ENCODE data around the gene ZDHHC3.
A peak's percentile ranks its signal among the peaks of the same experiment; 100 is the strongest.
"Not testable (repeated sequence)": the region's sequence is repeated elsewhere in the genome, so short reads cannot be mapped to it uniquely, and the experiment has no call there.

ZDHHC3 gene

DNA sequence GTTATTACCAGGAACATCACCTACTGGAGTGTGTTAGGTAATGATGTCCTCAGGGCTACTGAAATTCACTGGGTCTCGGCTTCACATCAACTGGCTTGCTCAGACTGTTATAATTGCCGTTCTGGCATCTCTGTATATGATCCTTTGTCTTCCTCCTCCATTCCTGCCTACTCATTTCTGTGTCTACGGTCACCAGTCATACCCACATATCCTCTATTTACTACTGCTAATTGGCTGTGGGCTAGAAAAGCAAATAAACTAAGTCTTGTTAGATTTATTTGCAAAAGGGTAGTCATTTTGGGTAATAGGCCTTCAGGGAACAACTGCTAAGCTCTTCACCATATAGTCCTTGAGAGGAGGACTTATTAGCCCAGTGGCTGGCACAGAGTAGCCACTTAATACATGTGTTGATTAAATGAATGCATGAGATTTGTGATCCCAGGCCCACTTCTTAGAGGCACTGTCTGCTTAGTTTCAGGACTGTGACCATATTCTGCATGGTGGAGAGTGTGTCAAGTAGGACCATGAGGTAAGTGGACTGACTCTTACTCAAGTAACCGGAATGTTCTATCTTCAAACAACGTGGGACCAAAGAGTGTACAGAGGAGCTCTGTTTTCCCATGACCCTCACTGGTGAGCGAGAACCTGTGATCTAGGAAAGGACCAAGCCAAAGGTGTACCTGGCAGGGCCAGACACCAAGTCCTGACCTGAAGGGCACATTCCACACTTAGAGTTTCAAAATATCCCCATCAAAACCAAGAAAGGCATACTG lies 13.2 kb downstream of the ZDHHC3 start:
- DNase-seq = peak; percentile 88

DNA sequence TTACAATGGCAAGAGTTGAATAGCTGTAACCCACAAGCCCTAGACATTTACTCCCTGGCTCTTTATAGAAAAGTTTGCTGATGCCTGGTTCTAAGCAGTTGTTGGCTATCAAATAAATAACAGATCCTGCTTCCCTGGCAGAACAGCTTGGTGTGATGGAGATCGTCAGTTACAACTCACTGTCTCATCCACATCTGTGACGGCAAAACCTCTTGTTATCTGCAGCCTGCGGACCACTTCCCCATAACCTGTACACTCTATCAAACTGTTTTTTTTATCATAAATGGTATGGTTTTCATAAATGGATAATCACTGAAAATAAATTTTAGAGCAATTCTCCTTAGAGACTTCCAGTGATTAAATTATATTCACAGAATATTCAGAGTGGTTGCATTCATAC lies 14.1 kb downstream of the ZDHHC3 start:
- DNase-seq = no peak

DNA sequence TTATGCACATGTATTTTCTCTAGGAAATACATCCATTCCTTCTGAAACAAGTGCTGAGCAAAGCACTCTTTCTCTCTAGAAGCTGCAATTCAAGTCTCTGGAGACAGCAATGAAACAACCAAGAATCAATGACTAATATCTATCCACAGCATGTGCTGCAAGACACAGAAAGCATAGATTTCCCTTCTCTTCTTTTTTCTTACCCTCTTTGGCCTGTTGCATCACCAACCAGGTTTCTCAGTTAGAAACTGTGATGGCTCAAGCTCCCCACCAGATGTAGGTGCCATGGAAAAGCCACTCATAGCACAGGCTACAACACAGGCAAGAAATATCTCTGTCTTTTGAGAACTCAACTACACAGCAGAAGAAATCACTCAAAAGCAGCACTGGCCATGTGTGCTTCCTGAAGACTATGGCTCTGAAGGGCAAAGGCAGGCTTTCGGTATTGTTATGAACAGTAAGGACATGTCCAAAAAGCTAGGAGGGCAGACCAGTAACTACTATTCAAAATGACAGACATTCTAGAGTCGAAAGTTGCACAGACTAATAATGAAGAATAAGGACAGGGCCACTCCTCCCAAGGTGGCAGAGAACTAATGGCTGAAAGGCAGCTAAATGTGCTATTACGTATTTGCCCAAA lies 15.5 kb downstream of the ZDHHC3 start:
- DNase-seq = no peak

DNA sequence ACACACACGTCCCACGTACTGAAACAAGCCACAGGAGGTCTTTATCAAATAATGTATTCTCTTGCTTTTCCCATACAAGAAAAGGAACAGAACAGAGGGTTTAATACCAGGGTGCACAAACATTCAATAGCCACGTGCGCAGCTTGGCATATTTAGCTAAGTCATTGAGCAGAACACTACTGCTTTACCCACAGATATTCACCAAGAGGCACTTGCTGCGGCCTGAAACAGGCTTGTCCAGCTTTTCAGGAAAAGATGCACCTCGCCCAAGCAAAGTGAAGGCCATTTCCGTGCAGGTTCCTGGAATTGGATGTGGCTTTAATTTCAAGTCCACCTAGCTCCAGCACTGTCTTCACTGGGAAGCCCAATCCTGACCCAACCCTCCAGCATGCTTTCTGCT lies 17.6 kb downstream of the ZDHHC3 start:
- no peak for DNase-seq

DNA sequence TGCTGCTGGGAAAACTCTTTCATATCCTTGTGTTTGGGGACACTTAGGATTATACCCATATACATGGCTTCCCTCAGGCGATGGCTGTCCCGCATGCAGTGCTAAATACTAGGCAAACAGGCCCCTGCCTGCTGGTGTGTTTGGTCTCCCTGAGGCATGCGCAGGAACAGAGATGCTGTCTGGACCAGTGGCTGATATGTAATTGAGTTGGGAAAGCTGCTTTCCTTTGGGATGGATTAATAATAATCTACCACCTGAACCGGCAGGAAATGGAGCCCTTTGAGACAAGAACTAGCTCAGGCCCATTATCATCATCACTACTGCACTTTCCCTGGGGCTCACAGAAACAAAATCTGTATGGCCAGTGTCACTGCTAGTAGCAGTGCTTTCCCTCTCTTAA lies 18.0 kb downstream of the ZDHHC3 start:
- peak; percentile 12 for DNase-seq

DNA sequence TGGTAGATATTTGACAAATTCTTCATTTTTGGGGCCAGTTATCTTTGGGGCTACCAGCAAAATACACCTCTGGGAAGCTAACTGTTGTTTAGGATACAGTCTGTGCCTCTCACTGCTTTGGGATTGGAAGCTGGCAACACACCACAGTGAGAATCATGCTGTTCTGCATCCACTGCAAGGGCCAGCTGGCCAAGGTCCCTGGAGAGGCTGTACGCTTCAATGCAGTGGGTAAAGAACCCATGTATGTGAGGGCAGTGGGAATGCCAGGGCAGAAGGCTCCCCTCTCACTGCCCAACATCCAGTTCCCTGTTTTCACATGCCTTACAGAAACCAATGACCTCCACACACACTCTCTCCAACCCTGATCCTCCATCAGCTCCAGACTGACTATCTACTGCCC lies 20.1 kb downstream of the ZDHHC3 start:
- no peak for DNase-seq

DNA sequence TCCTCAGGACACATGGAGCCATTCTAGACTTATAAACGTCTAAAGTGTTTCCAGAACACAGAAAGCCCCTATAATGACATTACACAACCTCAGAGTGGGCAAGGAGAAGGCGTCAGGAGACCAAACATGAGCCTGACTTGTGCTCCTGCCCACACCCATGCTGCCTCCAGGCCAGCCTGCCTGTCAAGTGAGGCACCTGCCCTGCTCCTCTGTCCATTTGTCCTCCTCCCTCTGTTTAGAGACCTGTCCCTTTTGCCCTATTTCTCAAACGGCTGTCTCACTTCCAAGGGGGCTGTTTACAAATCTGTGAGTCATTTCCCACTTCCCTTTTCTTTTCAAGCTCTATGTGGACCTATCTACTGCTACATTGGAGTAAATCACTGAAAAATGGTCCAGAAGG lies 21.0 kb downstream of the ZDHHC3 start:
- DNase-seq = peak; percentile 20

DNA sequence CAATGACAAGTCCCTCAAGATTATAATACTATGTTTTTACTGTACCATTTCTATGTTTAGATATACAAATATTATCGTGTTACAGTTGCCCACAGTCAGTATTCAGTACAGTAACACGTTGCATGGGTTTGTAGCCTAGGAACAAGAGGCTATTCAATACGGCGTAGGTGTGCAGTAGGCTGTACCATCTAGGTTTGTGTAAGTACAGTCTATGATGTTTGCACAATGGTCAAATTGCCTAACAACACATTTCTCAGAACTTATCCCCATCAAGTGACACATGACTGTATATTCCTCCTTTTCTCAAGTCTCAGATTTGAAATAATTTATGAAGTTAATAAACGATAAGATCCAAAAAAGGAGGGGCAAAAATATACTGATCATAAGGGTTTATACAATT lies 21.7 kb downstream of the ZDHHC3 start:
- DNase-seq = no peak

DNA sequence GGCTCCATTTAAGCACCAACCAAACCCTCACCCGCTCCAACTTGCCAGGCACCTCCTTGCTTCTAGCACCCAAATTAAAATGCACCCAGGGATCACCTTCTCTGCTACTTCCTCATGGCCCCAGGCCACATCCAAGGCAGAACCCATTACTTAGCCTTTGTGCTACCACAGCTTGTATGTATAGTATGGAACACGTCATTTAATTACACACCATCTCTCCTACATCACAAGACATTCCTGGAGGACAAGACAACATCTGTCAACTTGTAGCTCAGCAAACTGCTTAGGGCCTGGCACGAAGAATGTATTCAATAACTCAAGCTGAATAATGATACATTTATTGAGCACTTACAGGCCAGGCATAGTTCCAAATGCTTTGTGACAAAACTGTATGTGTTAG lies 23.3 kb downstream of the ZDHHC3 start:
- peak; percentile 90 for DNase-seq

DNA sequence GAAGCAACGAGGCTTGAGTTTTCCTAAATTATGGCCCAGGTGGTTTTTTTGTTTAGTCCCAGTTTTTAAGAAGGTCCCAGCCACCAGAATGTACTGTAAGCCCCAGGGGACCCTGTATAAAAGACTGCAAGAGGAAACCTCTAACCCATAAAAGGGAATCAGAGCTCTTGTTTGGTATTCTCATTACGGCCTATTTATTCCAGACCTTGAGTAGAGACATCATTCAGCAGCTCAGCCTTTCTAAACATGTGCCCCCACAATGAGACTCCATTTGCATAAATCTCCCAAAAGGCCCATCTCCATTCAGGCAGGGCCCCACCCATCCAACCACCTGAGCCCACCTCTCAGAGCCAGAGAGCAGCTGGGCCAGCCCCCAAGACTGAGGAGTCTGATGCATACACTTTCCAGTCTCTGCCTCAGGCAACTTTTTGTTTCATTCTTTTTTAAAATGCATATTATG lies 25.7 kb downstream of the ZDHHC3 start:
- DNase-seq = peak; percentile 76

DNA sequence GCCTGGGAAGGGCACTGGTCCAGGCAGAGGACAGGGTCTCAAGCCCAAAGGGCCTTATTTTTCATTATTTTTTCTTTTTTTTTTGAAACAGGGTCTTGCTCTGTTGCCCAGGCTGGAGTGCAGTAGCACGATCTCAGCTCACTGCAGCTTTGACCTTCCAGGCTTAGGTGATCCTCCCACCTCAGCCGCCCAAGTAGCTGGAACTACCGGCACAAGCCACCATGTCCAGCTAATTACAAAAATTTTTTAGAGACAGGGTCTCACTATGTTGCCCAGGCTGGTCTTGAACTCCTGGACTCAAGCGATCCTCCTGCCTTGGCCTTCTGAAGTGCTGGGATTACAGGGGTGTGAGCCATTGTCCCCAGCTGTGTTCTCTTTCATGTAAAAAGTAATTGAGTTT lies 26.2 kb downstream of the ZDHHC3 start:
- not testable (repeated sequence) for DNase-seq

DNA sequence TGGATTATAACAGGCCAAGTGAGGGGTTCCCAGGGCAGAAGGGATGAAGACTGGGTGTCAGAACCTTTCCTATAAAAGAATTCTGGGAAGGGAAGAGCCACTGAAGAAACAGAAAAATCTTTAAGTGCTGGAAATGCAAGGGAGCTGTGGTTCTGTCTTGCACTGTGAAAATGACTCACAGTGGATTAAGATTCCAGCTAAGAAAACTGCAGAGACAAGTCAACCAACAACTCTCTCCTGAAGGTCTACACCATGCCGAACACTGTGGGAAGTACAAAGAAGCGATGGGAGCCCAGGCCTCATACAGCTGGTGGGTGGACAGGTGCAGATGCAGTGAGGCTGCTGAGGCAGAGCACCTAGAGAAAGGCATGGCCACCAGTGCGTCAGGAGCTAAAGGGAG lies 27.7 kb downstream of the ZDHHC3 start:
- DNase-seq = no peak

DNA sequence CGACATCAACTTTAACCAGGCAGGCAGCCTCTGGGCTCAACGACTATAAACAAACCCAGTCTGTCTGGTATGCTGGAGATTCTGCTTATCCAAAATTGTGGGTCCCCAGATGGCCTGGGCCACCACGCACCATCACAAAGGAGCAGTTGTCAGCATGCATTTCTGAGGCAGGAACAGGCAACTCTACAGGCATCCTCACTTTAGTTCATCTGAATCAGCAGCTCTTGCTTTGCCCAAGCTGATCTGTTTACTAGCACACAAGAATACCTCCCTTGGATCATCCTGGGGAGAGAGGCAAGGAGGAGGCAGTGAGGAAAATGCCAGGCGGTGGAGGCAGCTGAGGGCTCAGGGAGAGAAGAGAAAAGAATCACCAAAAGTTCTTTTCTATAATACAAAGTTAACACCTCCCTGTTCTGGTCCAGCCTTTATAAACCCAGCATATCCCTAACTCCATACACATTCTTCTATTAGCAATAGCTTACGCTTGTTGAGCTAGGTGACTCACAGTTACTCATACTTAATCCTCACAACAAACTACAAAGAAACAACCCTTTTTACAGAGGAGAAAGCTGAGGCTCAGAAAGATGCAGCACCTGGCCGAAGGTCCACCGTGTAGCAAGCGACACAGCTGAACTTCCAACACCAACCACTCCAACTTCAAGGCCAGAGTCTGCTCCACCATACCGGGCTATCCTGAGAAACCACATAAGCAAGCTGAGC lies 33.6 kb downstream of the ZDHHC3 start:
- no peak for DNase-seq

DNA sequence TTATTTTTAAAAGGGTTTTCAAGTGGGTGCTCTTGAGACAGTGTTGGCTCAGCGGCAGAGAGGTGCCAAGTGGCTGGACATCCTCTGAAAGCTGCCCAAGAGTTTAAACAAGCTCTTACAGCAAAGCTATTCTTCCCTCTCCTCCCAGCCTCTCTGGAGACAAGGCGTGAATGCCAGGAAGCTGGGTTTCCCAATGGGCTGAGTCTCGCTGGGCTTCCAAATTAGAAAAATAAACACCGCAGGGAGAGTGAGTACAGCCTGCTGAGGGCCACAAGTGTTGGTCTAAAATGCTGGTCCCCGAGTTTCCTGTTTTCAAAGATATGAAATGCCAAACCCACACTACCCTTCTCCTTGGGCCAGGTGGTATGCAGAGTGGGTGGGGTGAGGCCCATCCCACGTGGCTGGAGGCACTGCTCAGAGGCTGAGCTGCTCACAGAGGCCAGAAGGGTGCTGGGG lies 36.4 kb downstream of the ZDHHC3 start:
- DNase-seq = no peak

DNA sequence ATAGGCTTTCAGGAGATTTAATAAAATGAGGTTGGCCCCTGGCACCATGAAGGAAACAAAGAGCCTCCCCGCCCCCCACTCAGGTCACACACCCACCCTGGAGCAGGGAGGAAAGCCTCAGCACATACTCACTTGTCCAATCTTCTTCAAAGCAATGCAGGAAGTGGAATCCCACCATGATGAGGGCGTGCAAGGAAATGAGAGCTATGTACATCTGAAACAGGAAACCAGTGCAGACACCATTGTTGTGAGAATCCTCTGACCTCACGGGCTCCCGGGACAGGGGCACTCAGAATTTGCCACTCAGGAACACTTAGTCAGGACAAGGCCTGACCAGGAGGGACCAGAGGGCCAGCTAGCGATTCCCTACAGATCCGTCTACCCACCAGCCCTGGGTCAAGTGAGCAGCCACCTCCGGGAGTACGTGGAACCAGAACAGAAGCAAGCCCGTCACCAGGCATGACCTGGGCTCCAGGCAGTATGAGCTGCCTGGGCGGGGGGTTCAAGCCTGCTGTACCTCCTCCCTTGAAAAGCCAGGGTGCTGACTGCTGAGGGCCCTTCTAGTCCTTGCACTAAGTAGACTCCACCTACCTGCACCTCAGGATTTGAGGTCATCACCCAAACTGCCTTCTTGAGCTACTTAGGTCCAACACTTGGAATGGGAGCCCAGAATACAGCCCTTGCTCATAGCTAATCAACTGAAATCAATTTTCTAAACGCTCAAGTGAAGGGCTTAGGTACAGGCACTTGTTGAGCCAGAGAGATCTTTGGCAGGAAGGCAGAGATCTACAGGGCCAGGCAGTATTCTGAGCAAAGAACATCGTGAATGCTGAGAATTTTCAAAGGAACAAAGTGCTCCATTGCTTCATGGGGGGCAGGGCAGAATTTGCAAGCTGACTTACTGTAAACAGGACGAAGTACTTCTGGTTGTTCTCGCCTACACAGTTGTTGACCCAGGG lies 42.7 kb downstream of the ZDHHC3 start:
- no peak for DNase-seq

DNA sequence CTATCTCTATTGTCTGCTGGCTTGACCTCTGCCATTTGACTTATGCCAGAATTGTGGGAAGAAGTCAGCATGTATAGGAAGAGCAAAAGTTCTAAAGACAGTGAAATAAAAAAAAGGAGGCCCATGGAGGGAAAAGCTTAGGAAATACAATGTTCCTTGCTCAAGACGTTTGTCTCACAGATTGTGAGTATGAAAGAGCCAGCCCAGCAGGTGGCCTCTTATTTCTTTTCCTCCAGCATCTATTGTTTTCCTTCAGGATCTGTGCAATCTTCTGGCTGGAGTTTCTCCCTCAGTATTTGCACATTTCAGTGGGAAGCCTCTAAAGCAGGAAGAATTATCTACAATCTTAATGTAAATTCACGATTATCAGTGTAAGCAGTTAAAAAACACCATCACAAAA lies 43.7 kb downstream of the ZDHHC3 start:
- no peak for DNase-seq

DNA sequence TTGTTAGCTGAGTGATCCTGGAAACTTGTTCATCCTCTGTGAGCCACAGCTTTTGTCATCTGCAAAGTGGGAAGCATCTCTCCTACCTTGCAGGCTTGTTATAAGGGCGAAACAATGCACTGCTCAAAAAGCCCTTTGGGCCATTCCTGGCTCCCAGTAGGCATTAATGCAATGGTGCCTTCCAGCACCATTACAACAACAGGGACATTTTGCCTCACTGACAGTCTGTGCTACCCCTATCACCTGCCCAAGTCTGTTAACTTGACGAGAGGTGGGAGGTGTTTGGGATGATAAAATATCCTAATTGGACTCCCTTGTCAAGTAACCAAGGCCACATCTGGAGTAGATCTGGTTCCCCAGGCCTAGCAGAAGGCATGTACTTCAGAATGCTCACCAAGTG lies 44.2 kb downstream of the ZDHHC3 start:
- no peak for DNase-seq

DNA sequence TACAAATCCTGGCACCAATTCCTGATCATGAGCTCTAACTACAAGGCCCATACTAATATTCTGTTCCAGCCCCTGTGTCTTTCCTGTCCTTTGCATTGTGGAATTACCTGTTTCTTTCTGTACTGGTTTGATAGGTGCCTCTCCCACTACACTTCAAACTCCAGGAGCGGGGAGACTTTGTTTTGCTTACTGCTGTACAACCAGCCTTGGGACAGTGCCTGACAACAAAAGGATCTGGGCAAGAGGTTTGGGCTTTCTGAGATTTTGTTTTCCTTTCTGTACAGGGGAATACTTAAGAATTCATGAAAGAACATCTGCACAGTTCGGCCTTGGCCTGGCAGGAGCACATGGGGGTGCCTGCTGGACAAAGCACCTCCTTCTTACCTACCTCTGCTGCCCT lies 45.1 kb downstream of the ZDHHC3 start:
- DNase-seq = no peak

DNA sequence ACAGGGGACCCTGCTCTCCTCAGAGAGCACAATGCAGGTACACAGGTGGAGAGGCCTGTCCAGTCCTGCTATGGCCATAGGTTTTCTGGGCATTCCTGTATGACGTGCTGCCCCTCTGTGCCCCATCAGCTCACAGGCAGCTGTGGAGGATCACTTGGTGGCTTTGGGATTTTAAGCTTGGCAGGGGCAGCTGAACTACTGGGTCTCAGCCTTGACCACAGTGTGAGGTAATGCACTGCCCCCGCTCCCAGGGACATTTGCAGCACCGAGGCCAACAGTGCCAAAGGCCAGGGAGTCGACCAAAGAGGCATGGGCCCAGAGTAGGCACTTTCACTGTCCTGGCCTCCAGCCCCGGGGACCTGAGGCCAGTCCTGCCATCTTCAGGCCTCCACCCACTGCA lies 46.2 kb downstream of the ZDHHC3 start:
- no peak for DNase-seq

DNA sequence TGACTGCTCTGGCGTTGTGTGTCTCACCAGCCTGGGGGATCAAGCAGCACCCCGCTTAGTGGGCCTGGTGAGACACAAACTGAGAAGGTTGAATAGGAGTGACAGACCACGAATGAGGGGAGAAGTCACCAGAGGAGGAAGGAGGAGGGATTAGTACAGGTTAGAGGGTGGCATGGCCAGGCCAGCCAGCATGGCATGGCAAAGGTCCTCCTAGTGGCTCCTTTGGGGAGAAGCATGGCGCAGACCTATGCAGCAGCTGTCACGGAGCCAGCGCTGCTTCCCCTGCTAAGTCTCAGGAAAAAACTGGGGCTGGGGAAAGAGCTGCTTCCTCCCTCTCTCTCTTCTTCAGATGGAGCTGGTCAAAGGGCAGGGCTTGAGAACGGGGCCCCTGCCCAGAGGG lies 48.6 kb downstream of the ZDHHC3 start:
- DNase-seq = no peak

DNA sequence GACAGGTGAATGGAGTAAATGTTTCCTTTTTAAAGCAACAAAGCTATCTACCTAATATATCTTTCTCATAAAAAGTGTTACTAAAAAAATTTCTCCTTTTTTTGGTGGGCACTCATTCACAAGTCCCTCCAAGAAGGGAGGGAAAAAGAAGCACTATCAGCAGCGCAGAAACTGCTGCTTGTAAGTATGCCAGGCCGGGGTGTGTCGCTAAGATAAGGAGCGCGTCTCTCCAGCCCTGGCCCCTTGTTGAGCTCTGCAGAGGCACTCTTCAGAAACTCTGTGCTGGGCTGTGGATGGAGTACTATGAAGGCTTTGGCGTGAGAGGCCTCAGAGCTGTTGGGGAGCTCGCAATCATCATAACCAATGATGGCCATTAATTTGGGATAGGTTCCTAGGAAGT lies 49.1 kb downstream of the ZDHHC3 start:
- DNase-seq = no peak

DNA sequence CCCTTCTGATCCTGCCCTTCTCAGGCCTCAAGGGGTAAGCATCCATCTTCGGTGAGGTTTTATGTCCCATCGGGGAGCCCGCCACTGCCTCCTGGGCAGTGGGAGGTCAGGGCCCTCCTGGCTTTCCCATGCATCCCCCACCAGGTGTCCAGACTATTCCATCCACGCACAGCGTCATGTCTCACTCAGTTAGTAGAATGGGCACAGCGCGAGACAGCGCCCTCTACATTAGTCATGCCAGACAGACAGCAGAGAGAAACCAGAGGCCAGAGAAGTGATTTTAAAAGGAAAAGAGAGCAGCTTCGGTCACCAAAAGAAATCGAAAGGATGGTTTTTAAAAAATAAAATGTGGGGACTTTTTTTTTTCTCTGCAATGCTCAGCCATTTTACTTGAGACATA lies 49.8 kb downstream of the ZDHHC3 start:
- DNase-seq = no peak

Measured in NCI-H69 (cell line).